GM12892 (cell line): ENCODE data around the gene ENOX1.

Experiments used
- POLR2A ChIP-seq: IDR thresholded peaks from 2 replicates; pipeline ENCODE4 v1.6.1; 2011; ENCODE audit warnings: low read depth, low read length, control low read depth
- POLR2AphosphoS5 ChIP-seq: IDR thresholded peaks from 2 replicates; pipeline ENCODE4 v1.6.1; 2011; ENCODE audit warnings: low read depth, low read length, control low read depth
- TAF1 ChIP-seq: IDR thresholded peaks from 2 replicates; pipeline ENCODE4 v1.6.1; 2011; ENCODE audit warnings: low read depth, mild to moderate bottlenecking, control low read depth, low read length, borderline replicate concordance

- TF ChIP-seq TAF1 (no peak), POLR2A (no peak), POLR2AphosphoS5 (no peak)
Observed at GRCh38 chr13:43246382-43246781, 540.4 kb downstream of the ENOX1 start.
